Measurements from ENCODE around the gene GPR89B.
"Not testable (repeated sequence)": the region's sequence is repeated elsewhere in the genome, so short reads cannot be mapped to it uniquely, and the experiment has no call there.

DNA sequence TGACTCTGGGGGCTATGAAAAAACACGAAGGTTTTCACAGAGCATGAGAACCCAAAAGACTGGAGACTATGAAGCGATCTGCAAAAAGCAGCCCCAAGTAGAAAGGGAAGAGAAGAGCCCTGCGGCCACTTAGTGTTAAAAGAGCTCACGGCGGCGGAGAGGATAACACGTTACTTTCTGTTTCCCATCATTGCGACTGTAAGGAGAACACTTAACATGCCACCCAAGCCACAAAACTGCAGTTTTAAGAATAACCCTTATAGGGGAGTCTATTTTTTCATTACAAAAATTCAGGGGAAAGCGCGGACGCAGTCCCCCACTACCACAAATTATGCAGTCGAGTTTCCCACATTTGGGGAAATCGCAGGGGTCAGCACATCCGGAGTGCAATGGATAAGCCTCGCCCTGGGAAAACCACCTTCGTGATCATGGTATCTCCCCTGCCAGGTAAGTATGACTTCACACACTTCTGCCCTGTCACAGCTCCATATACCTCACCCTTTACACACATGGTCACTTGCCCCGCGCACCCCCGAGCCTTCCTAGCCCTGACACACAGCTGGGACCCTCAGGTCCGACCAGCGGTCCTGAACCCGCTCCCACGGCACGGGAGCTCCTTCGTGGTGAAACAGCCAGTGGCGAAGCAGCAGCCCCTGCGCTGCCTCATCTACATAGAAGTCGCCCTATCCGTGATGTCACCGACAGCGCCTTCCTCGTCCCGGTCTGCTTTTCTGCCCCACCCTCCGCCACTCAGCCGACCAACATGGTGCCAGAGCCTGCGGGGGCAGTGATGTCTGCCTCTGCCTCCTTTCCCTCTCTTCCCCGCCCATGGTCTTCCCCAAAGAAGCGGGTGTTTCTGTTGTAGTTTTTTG is 110.5 kb downstream of the GPR89B start:
- TF ChIP-seq POLR2A (IDR thresholded peaks at IDR 0.05; ENCODE audit: low read depth): peak; percentile 82
- TF ChIP-seq, protein P1, sequence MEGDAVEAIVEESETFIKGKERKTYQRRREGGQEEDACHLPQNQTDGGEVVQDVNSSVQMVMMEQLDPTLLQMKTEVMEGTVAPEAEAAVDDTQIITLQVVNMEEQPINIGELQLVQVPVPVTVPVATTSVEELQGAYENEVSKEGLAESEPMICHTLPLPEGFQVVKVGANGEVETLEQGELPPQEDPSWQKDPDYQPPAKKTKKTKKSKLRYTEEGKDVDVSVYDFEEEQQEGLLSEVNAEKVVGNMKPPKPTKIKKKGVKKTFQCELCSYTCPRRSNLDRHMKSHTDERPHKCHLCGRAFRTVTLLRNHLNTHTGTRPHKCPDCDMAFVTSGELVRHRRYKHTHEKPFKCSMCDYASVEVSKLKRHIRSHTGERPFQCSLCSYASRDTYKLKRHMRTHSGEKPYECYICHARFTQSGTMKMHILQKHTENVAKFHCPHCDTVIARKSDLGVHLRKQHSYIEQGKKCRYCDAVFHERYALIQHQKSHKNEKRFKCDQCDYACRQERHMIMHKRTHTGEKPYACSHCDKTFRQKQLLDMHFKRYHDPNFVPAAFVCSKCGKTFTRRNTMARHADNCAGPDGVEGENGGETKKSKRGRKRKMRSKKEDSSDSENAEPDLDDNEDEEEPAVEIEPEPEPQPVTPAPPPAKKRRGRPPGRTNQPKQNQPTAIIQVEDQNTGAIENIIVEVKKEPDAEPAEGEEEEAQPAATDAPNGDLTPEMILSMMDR (IDR thresholded peaks at IDR 0.05): not testable (repeated sequence)

All from esophagus muscularis mucosa (tissue), 3 donors.